Measurements from ENCODE around the gene DKKL1.

GRCh38 chr19:49417088-49417487 lies 53.4 kb downstream of the DKKL1 start:
- TF ChIP-seq CTCF (IDR thresholded peaks at IDR 0.05; ENCODE audit: low read length) (no peak), EZH2 (IDR thresholded peaks at IDR 0.05; ENCODE audit: borderline replicate concordance, low read length) (no peak)
